Gastrocnemius medialis (tissue), 4 donors: ENCODE results near the gene ARHGAP15.

Source experiments
- POLR2A ChIP-seq, 2 donors: fragments of 450-650 bp; IDR thresholded peaks; one replicate each; pipeline ENCODE4 v1.6.1; 2017; ENCODE audit warnings: antibody characterized with exemption in 2 of 2, mild to moderate bottlenecking in 2 of 2, moderate library complexity in 2 of 2
- TF ChIP-seq, protein P1 (sequence below), 5 experiments: fragments of 450-650 bp in 3 of 5; fragments of 200-600 bp in 2 of 5; sonication (generic) in 2 of 5; IDR thresholded peaks in 4 of 5; conservative IDR thresholded peaks in 1 of 5; 1 replicate in 4 of 5; 2 replicates in 1 of 5; pipeline ENCODE4 v1.5.1; 2016 to 2019; ENCODE audit warnings: antibody characterized with exemption in 5 of 5, mild to moderate bottlenecking in 3 of 5, moderate library complexity in 3 of 5

DNA sequence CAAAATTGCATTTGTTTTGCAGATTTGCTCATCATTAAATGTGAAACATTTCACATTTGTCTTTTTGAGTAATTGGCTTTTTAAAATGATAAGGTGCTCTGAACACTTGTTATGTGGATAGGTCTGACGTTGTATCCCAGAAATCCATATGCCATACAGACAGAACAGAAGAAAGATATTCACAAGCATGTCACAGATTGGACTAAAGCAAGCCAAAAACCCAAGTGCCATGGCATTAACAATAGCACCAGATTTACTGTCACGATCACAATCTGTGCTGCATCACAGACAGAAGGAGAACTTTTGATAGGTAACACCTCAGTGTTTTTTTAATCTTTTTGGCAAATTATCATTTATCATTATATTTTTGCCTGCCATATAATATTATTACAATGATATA lies 272.6 kb downstream of the ARHGAP15 start:
- no peak for TF ChIP-seq POLR2A (IDR thresholded peaks at IDR 0.05)
- TF ChIP-seq, protein P1, sequence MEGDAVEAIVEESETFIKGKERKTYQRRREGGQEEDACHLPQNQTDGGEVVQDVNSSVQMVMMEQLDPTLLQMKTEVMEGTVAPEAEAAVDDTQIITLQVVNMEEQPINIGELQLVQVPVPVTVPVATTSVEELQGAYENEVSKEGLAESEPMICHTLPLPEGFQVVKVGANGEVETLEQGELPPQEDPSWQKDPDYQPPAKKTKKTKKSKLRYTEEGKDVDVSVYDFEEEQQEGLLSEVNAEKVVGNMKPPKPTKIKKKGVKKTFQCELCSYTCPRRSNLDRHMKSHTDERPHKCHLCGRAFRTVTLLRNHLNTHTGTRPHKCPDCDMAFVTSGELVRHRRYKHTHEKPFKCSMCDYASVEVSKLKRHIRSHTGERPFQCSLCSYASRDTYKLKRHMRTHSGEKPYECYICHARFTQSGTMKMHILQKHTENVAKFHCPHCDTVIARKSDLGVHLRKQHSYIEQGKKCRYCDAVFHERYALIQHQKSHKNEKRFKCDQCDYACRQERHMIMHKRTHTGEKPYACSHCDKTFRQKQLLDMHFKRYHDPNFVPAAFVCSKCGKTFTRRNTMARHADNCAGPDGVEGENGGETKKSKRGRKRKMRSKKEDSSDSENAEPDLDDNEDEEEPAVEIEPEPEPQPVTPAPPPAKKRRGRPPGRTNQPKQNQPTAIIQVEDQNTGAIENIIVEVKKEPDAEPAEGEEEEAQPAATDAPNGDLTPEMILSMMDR (IDR thresholded peaks at IDR 0.05 in 4 of 5, conservative IDR thresholded peaks at IDR 0.05 in 1 of 5), result no peak
